HCT116 (cell line): ENCODE measurements around the gene SYNGAP1. TPM values are rescaled to one million over a fixed set of nuclear protein-coding genes. Genes with fewer than 3 reads are reported as not detected.
"Not testable (repeated sequence)": the region's sequence is repeated elsewhere in the genome, so short reads cannot be mapped to it uniquely, and the experiment has no call there.

Experiments used
- ATAC-seq: fragments of 200-7000 bp; cut with Tn5 transposase; 2 replicates; pipeline ENCODE4 v1.9.1; 2020; ENCODE audit warnings: mild to moderate bottlenecking, moderate library complexity
- Bru-seq: library from RNA; stranded (reverse); fragments of 400-500 nt; gene quantifications from one replicate; lab custom pipeline; 2021; lab: Mats Ljungman, UMichigan
- BruChase-seq, 2 experiments: library from RNA; stranded (reverse); fragments of 400-500 nt; gene quantifications; one replicate each; lab custom pipeline; 2021; lab: Mats Ljungman, UMichigan
- BruUV-seq: library from RNA; stranded (reverse); fragments of 400-500 nt; replicated peaks from 2 replicates; lab custom pipeline; 2021; lab: Mats Ljungman, UMichigan
- CTCF ChIA-PET: fragments of 300-600 bp; sonication (Branson Sonifier 250); formaldehyde crosslinking; loops from one replicate; lab custom pipeline; 2021; ENCODE audit warnings: antibody characterized with exemption; lab: Charles Lee
- POLR2A ChIA-PET: fragments of 300-600, 350-600 bp; sonication (Branson Sonifier 250); formaldehyde crosslinking; loops from one replicate; lab custom pipeline; 2021; ENCODE audit warnings: antibody characterized with exemption; lab: Charles Lee
- RAD21 ChIA-PET, 2 experiments: fragments of 300-600 bp; sonication (Branson Sonifier 250); formaldehyde crosslinking; loops; one replicate each; lab custom pipeline; 2023; ENCODE audit warnings: low total read pairs in 2 of 2; ENCODE audit not compliant: uncharacterized antibody in 2 of 2, unreplicated experiment in 2 of 2, low non-redundant PET in 1 of 2; lab: Charles Lee
- DNase-seq: peaks from one replicate; pipeline ENCODE4 v3.0.0-alpha.2; 2010; ENCODE audit warnings: low read depth, low spot score
- H2AFZ ChIP-seq: fragments of 200-600 bp; shearing (Covaris generic), sonication (generic); 2 replicates; pipeline ENCODE4 v1.6.1; 2017; ENCODE audit warnings: low read depth, mixed run types, mixed read lengths, antibody characterized with exemption, low read length; ENCODE audit not compliant: poor library complexity, severe bottlenecking
- H3K27ac ChIP-seq: 2 replicates; pipeline ENCODE4 v1.5.1; 2012; ENCODE audit warnings: low read depth, low read length
- H3K27me3 ChIP-seq: fragments of 200-600 bp; sonication (generic); 2 replicates; pipeline ENCODE4 v1.6.1; 2016; ENCODE audit warnings: mixed run types, low read length, mixed read lengths; ENCODE audit not compliant: insufficient read depth
- H3K36me3 ChIP-seq, 2 experiments: fragments of 200-500 bp in 1 of 2; fragments of 200-600 bp in 1 of 2; sonication (Bioruptor generic) in 1 of 2; sonication (generic) in 1 of 2; 2 replicates each; pipeline versions ENCODE4 v1.5.1 to v1.6.1; 2014 to 2016; ENCODE audit warnings: low read length in 2 of 2, inconsistent platforms in 1 of 2, mixed read lengths in 1 of 2, mixed run types in 1 of 2; ENCODE audit not compliant: insufficient read depth in 2 of 2, control insufficient read depth in 1 of 2
- H3K4me1 ChIP-seq, 2 experiments: fragments of 200-600 bp in 1 of 2; sonication (generic) in 1 of 2; 2 replicates each; pipeline versions ENCODE4 v1.5.1 to v1.6.1; 2012 to 2017; ENCODE audit warnings: low read length in 2 of 2, inconsistent platforms in 1 of 2, mild to moderate bottlenecking in 1 of 2, mixed read lengths in 1 of 2, mixed run types in 1 of 2, moderate library complexity in 1 of 2; ENCODE audit not compliant: insufficient read depth in 2 of 2, control insufficient read depth in 1 of 2
- H3K4me2 ChIP-seq: fragments of 200-600 bp; sonication (generic); 2 replicates; pipeline ENCODE4 v1.6.1; 2017; ENCODE audit warnings: mixed run types, low read length, mixed read lengths
- H3K4me3 ChIP-seq, 2 experiments: fragments of 200-600 bp in 1 of 2; sonication (generic) in 1 of 2; replicated peaks in 1 of 2; 2 replicates each; pipeline ENCODE4 v1.5.1; 2011 to 2016; ENCODE audit warnings: low read length in 2 of 2, control low read depth in 1 of 2, low read depth in 1 of 2, mild to moderate bottlenecking in 1 of 2, mixed read lengths in 1 of 2, mixed run types in 1 of 2
- H3K79me2 ChIP-seq: fragments of 200-600 bp; sonication (generic); 2 replicates; pipeline ENCODE4 v1.6.1; 2017; ENCODE audit warnings: mild to moderate bottlenecking, mixed run types, low read length, moderate library complexity, mixed read lengths; ENCODE audit not compliant: insufficient read depth
- H3K9ac ChIP-seq: fragments of 200-600 bp; sonication (generic); 2 replicates; pipeline ENCODE4 v1.6.1; 2016; ENCODE audit warnings: low read length, mixed read lengths
- H3K9me2 ChIP-seq: fragments of 200-600 bp; sonication (generic), shearing (Covaris generic); 2 replicates; pipeline ENCODE4 v1.6.1; 2017; ENCODE audit warnings: mixed run types, mild to moderate bottlenecking, moderate library complexity; ENCODE audit not compliant: insufficient read depth
- H3K9me3 ChIP-seq, 2 experiments: fragments of 200-500 bp in 1 of 2; fragments of 200-600 bp in 1 of 2; sonication (Bioruptor generic) in 1 of 2; sonication (generic) in 1 of 2; 2 replicates each; pipeline ENCODE4 v1.6.1; 2014 to 2017; ENCODE audit warnings: low read length in 2 of 2, mixed read lengths in 2 of 2, inconsistent platforms in 1 of 2, low read depth in 1 of 2, mild to moderate bottlenecking in 1 of 2, mixed run types in 1 of 2, moderate library complexity in 1 of 2; ENCODE audit not compliant: control insufficient read depth in 1 of 2, insufficient read depth in 1 of 2
- H4K20me1 ChIP-seq: fragments of 200-600 bp; sonication (generic), shearing (Covaris generic); 2 replicates; pipeline ENCODE4 v1.6.1; 2017; ENCODE audit warnings: mixed run types, mild to moderate bottlenecking, moderate library complexity; ENCODE audit not compliant: insufficient read depth
- EZH2phosphoT487 ChIP-seq: fragments of 200-600 bp; IDR thresholded peaks from 2 replicates; pipeline ENCODE4 v1.6.1; 2018; ENCODE audit warnings: antibody characterized with exemption, borderline replicate concordance
- REST ChIP-seq: IDR thresholded peaks from 2 replicates; pipeline ENCODE4 v1.6.1; 2012; ENCODE audit warnings: low read depth
- SIN3A ChIP-seq: IDR thresholded peaks from 2 replicates; pipeline ENCODE4 v1.6.1; 2012; ENCODE audit warnings: low read depth
- ZBTB33 ChIP-seq: IDR thresholded peaks from 2 replicates; pipeline ENCODE4 v1.6.1; 2011; ENCODE audit warnings: mild to moderate bottlenecking, low read length, moderate library complexity; ENCODE audit not compliant: insufficient replicate concordance; ENCODE audit errors: extremely low read depth
- intact Hi-C: fragments of 100-400 bp; cut with micrococcal nuclease; formaldehyde crosslinking; loops from 2 replicates; pipeline ENCODE4 v1.10.0; 2022
- long read RNA-seq: library from polyadenylated mRNA; unstranded; transcript quantifications from one replicate; pipeline ENCODE4 v2.0.0, GENCODE V29; 2021; ENCODE audit not compliant: unreplicated experiment
- polyA plus RNA-seq: library from polyadenylated mRNA; unstranded; fragments of >200 nt; gene quantifications from 2 replicates; pipeline ENCODE4 v1.2.1, GENCODE V29; 2012; ENCODE audit warnings: missing spikeins
- total RNA-seq: library from RNA; stranded (reverse); gene quantifications from one replicate; pipeline ENCODE4 v1.2.1, GENCODE V29; 2021; ENCODE audit not compliant: unreplicated experiment

Gene SYNGAP1
- total RNA-seq (11.5 TPM), Bru-seq, nascent RNA (percentile 48 among the genes with signal in this experiment), BruChase-seq, experiment 1, labeled RNA remaining after a 6-hour chase (percentile 68 among the genes with signal in this experiment), BruChase-seq, experiment 2, labeled RNA remaining after a 2-hour chase (percentile 63 among the genes with signal in this experiment)
- polyA plus RNA-seq, result 6.9 and 8.0 TPM in 2 replicates
- long read RNA-seq, partial matches to known transcripts, result 1 of 4 reads
- long read RNA-seq, other reads (novel, unspliced or antisense), result 3 of 4 reads

GRCh38 chr6:33419580-33420490 lies at the start of gene SYNGAP1:
Gene SYNGAP1, plus strand, starts transcription at chr6:33420065. Its CDS starts 200 bp downstream, at chr6:33420265.
- ChIA-PET POLR2A (no interaction called here), CTCF (no interaction called here), RAD21 (no interaction called here)
- no TSS peak for BruUV-seq
- Histone ChIP-seq H3K27me3 (no peaks in the 10 kb centered on the region), H3K27ac (peak within 1 kb of the TSS; percentile 76), H2AFZ (no peak within 1 kb of the TSS), H3K4me1 (peaks cover 13 to 35% of the 10 kb centered on the region in 2 experiments), H3K9me2 (no peaks in the 10 kb centered on the region), H3K4me2 (peak within 1 kb of the TSS; percentile 97), H3K9ac (peak within 1 kb of the TSS; percentile 70), H3K4me3 (peak within 1 kb of the TSS in 1 of 2 experiments; percentile 86; a peak in 2 of 4 replicates), H3K9me3 (no peaks in the 10 kb centered on the region), H3K36me3 (peaks cover 5 to 11% of the 10 kb centered on the region in 2 experiments; a peak in 2 of 4 replicates), H3K79me2 (peaks cover 28% of the 10 kb centered on the region), H4K20me1 (no peaks in the 10 kb centered on the region)
- DNase-seq (no peak), ATAC-seq (no peak)
- intact Hi-C loops, result loop anchor here (10.0 kb wide), 1 partner anchor 215 kb away; the partner anchor contains the start of genes HSD17B8, RING1, RXRB and SLC39A7
- TF ChIP-seq EZH2phosphoT487 (no peak), REST (no peak), ZBTB33 (no peak), SIN3A (no peak)

- not testable (repeated sequence) for BruUV-seq, ATAC-seq
Observed at GRCh38 chr6:33371901-33372300, 48.0 kb upstream of the SYNGAP1 start.

More at GRCh38 chr6:33371901-33372300, 48.0 kb upstream of the SYNGAP1 start:
- H3K9ac ChIP-seq, H4K20me1 ChIP-seq, RAD21 ChIA-PET, H3K36me3 ChIP-seq, POLR2A ChIA-PET, H3K4me3 ChIP-seq, H3K9me3 ChIP-seq, intact Hi-C loops, H3K4me2 ChIP-seq, CTCF ChIA-PET, H3K9me2 ChIP-seq, H3K27ac ChIP-seq, H2AFZ ChIP-seq, H3K27me3 ChIP-seq, DNase-seq, H3K79me2 ChIP-seq: not testable (repeated sequence)
- H3K4me1 ChIP-seq, result peaks cover 0 to 16% of the 10 kb centered on the region in 2 experiments; a peak in 2 of 4 replicates
